Breast epithelium (tissue), 4 donors: Measurements from ENCODE around the gene PEMT. TPM values are rescaled to one million over a fixed set of nuclear protein-coding genes. Genes with fewer than 3 reads are reported as not detected.

Experiments used
- DNase-seq, 2 donors: peaks; one replicate each; pipeline ENCODE4 v3.0.0-alpha.2; 2019; ENCODE audit warnings: low spot score in 2 of 2
- H3K27ac ChIP-seq, 2 donors: fragments of 200-600 bp; sonication (generic) in 1 of 2; one replicate each; pipeline ENCODE4 v1.5.1; 2016 to 2019; ENCODE audit warnings: mild to moderate bottlenecking in 1 of 2
- H3K27me3 ChIP-seq, 2 donors: fragments of 200-600 bp; sonication (generic) in 1 of 2; one replicate each; pipeline versions ENCODE4 v1.5.1 to v1.6.0; 2017 to 2019; ENCODE audit warnings: control low read depth in 1 of 2, mild to moderate bottlenecking in 1 of 2
- H3K36me3 ChIP-seq: fragments of 200-600 bp; one replicate; pipeline ENCODE4 v1.5.1; 2019
- H3K4me1 ChIP-seq, 2 donors: fragments of 200-600 bp; sonication (generic); one replicate each; pipeline ENCODE4 v1.5.1; 2016 to 2019; ENCODE audit warnings: control low read depth in 1 of 2
- H3K4me3 ChIP-seq, 3 donors: fragments of 200-600 bp; sonication (generic); 1 replicate in 2 of 3; 2 replicates in 1 of 3; pipeline ENCODE4 v1.5.1; 2016 to 2019; ENCODE audit warnings: mild to moderate bottlenecking in 3 of 3, moderate library complexity in 2 of 3
- H3K9me3 ChIP-seq, 2 donors: fragments of 200-600 bp; sonication (generic) in 1 of 2; one replicate each; pipeline ENCODE4 v1.5.1; 2016 to 2019; ENCODE audit warnings: control low read depth in 1 of 2
- POLR2A ChIP-seq: fragments of 450-650 bp; IDR thresholded peaks from one replicate; pipeline ENCODE4 v1.6.1; 2016; ENCODE audit warnings: antibody characterized with exemption, mild to moderate bottlenecking, moderate library complexity
- POLR2AphosphoS5 ChIP-seq, 3 donors: sonication (generic); formaldehyde crosslinking; IDR thresholded peaks; one replicate each; pipeline ENCODE4 v1.6.1; 2017; ENCODE audit warnings: antibody characterized with exemption in 3 of 3
- intact Hi-C: fragments of 100-400 bp; cut with DNase I; formaldehyde crosslinking; loops from one replicate; pipeline ENCODE4 v1.15.1; 2023; ENCODE audit warnings: low total_unique reads
- total RNA-seq, 3 donors: library from RNA; depleted of rRNA; stranded (reverse); fragments of >200 nt; gene quantifications; one replicate each; pipeline ENCODE4 v1.1.0, GENCODE V29; 2016
- TF ChIP-seq, protein P1 (sequence below), 3 donors: fragments of 450-650 bp; IDR thresholded peaks; one replicate each; pipeline ENCODE4 v1.5.1; 2016 to 2017; ENCODE audit warnings: antibody characterized with exemption in 3 of 3, mild to moderate bottlenecking in 3 of 3, moderate library complexity in 3 of 3

Gene PEMT
- total RNA-seq, 3 donors from 2014 or later: 37.3 to 151 (median 52.4) TPM

- Histone ChIP-seq H3K4me3 (no peak overlapping the region), H3K27ac (peak overlapping the region; percentile 36 to 75), H3K36me3 (no peaks in the 10 kb centered on the region), H3K27me3 (no peaks in the 10 kb centered on the region), H3K4me1 (no peaks in the 10 kb centered on the region), H3K9me3 (no peaks in the 10 kb centered on the region)
- no peak for DNase-seq
- TF ChIP-seq POLR2A: no peak
- peak in 2 of 3 donors; percentile 17 to 36 for TF ChIP-seq POLR2AphosphoS5 (IDR thresholded peaks at IDR 0.05)
- TF ChIP-seq, protein P1, sequence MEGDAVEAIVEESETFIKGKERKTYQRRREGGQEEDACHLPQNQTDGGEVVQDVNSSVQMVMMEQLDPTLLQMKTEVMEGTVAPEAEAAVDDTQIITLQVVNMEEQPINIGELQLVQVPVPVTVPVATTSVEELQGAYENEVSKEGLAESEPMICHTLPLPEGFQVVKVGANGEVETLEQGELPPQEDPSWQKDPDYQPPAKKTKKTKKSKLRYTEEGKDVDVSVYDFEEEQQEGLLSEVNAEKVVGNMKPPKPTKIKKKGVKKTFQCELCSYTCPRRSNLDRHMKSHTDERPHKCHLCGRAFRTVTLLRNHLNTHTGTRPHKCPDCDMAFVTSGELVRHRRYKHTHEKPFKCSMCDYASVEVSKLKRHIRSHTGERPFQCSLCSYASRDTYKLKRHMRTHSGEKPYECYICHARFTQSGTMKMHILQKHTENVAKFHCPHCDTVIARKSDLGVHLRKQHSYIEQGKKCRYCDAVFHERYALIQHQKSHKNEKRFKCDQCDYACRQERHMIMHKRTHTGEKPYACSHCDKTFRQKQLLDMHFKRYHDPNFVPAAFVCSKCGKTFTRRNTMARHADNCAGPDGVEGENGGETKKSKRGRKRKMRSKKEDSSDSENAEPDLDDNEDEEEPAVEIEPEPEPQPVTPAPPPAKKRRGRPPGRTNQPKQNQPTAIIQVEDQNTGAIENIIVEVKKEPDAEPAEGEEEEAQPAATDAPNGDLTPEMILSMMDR (IDR thresholded peaks at IDR 0.05): no peak
- intact Hi-C loops: no loop called here
These were observed 10.6 kb downstream of the PEMT start for GRCh38 chr17:17580662-17581470.

DNA sequence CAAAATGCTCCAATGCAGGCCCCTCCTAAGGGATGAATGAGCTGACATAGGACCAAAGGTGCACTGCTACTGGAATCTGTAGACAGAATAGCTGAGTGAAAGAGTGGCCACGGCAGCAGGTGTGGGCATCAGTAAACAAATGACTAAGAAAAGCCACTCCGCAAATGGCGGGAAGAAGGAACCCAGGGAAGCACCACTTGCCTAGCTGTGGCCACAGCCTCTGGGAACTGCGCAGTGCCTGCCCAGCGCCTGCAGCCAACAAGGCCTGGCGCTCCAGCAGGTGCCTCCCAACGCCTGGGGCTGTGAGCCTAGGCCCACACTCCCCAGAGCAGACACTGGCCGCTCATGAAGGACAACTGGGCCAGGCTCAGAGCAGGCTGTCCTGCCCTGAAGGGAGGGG, 11.8 kb downstream of the PEMT start:
- Histone ChIP-seq H3K27ac (peak overlapping the region in 1 of 2 donors; percentile 75), H3K4me1 (no peaks in the 10 kb centered on the region), H3K27me3 (no peaks in the 10 kb centered on the region), H3K36me3 (no peaks in the 10 kb centered on the region), H3K4me3 (no peak overlapping the region), H3K9me3 (no peaks in the 10 kb centered on the region)
- intact Hi-C loops: no loop called here
- TF ChIP-seq, protein P1 (IDR thresholded peaks at IDR 0.05): no peak
- TF ChIP-seq POLR2A: no peak
- TF ChIP-seq POLR2AphosphoS5 (IDR thresholded peaks at IDR 0.05): no peak
- DNase-seq: no peak

- TF ChIP-seq POLR2A: no peak
- no peak for TF ChIP-seq POLR2AphosphoS5 (IDR thresholded peaks at IDR 0.05)
- TF ChIP-seq, protein P1 (IDR thresholded peaks at IDR 0.05): no peak
- Histone ChIP-seq H3K36me3 (no peaks in the 10 kb centered on the region), H3K4me3 (no peak overlapping the region), H3K9me3 (no peaks in the 10 kb centered on the region), H3K27me3 (no peaks in the 10 kb centered on the region), H3K27ac (peak overlapping the region; percentile 50 to 82), H3K4me1 (no peaks in the 10 kb centered on the region)
- DNase-seq: no peak
- intact Hi-C loops: no loop called here
These were observed 14.1 kb downstream of the PEMT start for GRCh38 chr17:17577373-17577772.

DNA sequence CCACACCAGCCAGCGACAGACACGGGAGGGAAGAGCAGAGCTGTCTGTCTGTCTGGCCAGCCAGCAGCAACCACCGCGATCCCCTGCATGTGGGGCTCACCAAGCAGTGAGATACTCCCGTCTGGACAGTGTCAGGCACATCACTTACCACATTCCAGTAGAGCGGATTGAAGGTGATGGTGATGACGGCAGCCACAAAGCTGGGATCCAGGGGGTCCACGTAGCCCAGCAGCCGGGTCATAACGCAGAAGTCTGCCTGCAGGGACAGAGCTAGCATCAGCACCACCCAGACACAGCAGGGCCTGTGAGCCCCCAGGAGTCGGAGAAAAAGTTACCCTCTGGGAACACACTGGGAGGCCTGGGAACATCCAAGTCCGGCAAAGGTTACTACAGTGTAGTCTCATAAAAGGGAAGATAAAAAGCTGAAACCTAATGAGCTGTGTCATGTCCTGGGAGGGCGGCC, 14.7 kb downstream of the PEMT start:
- Histone ChIP-seq H3K36me3 (no peaks in the 10 kb centered on the region), H3K27ac (peak overlapping the region; percentile 50 to 82), H3K9me3 (no peaks in the 10 kb centered on the region), H3K4me1 (no peaks in the 10 kb centered on the region), H3K4me3 (no peak overlapping the region), H3K27me3 (no peaks in the 10 kb centered on the region)
- no peak for TF ChIP-seq POLR2A
- TF ChIP-seq POLR2AphosphoS5 (IDR thresholded peaks at IDR 0.05): no peak
- TF ChIP-seq, protein P1 (IDR thresholded peaks at IDR 0.05): no peak
- no peak for DNase-seq
- intact Hi-C loops: no loop called here
